G401 (cell line): ENCODE measurements around the gene OLFM1. TPM values are rescaled to one million over a fixed set of nuclear protein-coding genes. Genes with fewer than 3 reads are reported as not detected.
A peak's percentile ranks its signal among the peaks of the same experiment; 100 is the strongest.
"Not testable (repeated sequence)": the region's sequence is repeated elsewhere in the genome, so short reads cannot be mapped to it uniquely, and the experiment has no call there.

ENCODE experiments used
- DNase-seq: peaks from one replicate; pipeline ENCODE4 v3.0.0-alpha.2; 2015; ENCODE audit warnings: low spot score
- in situ Hi-C: cut with HindIII; loops from 2 replicates; pipeline ENCODE4 v1.10.0; 2016; ENCODE audit warnings: low sequenced_read_pairs, mixed read lengths
- total RNA-seq: library from RNA; depleted of rRNA; stranded (reverse); fragments of >200 nt; shearing (Covaris generic); gene quantifications from 2 replicates; pipeline ENCODE4 v1.2.3, GENCODE V29; 2014; rRNA removed

Gene OLFM1
- total RNA-seq, 1 experiment from 2014 or later = 6.5 TPM

- DNase-seq = no peak
- in situ Hi-C loops = no loop called here
Observed at GRCh38 chr9:135160862-135161261, 73.4 kb downstream of the OLFM1 start.

DNA sequence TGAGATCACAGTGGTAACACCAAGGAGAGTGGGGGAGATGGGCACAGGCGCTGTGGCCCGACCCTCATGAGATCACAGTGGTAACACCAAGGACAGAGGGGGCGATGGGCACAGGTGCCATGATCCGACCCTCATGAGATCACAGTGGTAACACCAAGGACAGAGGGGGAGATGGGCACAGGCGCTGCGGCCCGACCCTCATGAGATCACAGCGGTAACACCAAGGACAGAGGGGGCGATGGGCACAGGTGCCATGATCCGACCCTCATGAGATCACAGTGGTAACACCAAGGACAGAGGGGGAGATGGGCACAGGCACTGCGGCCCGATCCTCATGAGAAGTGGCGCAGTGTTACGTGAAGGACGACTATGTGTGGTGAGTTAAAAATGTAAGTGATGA lies 75.1 kb downstream of the OLFM1 start:
- in situ Hi-C loops, DNase-seq: not testable (repeated sequence)

DNA sequence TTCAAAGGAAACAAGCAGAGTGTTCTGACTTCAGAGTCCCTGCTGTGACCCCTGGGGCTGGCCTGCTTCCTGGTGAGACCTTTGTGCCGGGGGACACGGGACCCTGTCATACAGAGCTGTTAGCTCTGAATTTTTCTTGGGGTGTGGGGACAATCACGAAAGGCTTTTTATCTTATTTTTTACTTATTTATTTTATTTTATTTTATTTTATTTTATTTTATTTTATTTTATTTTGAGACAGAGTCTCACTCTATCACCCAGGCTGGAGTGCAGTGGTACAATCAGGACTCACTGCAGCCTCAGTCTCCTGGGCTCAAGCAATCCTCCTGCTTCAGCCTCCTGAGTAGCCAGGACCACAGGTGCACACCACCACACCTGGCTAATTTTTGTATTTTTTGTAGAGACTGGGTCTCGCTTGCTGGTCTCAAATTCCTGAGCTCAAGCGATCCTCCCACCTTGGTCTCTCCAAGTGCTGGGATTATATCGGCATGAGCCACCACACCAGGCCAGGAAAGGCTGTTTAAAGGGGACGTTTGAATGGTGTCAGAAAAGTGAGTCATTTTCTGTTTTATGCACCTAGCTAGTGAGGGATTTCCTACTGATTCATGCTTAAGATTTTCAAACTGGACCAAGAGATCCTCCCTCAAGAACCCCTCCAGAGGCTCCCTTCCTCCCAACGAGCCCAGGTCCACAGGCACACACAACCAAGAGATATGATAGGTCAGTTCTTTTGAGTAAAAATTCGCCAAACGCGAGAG lies 75.7 kb downstream of the OLFM1 start:
- DNase-seq = no peak
- in situ Hi-C loops = no loop called here

GRCh38 chr9:135164036-135164435 lies 76.6 kb downstream of the OLFM1 start:
- DNase-seq = no peak
- in situ Hi-C loops = no loop called here

GRCh38 chr9:135165003-135165711 lies 77.7 kb downstream of the OLFM1 start:
- in situ Hi-C loops = no loop called here
- DNase-seq = no peak

GRCh38 chr9:135165756-135166519 lies 78.5 kb downstream of the OLFM1 start:
- in situ Hi-C loops = no loop called here
- no peak for DNase-seq

DNA sequence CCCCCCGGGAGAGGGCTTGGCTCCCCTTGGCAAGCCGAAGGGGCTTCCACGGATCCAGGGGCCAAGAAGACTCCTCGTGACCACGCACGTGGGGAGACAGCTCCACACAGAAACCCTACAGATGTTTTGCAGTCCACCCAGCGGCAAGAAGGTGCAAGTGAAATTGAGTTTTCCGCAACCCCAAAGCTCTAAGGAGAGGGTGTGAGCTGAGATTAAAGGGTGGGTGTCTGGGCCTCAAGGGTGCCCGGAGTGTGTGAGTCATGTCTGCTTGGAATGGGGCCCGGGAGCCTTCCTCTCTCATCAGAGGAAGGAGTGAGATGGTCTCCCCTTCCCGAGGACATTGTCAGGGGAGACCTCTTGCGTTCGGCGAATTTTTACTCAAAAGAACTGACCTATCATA lies 79.1 kb downstream of the OLFM1 start:
- DNase-seq = no peak
- in situ Hi-C loops = no loop called here

DNA sequence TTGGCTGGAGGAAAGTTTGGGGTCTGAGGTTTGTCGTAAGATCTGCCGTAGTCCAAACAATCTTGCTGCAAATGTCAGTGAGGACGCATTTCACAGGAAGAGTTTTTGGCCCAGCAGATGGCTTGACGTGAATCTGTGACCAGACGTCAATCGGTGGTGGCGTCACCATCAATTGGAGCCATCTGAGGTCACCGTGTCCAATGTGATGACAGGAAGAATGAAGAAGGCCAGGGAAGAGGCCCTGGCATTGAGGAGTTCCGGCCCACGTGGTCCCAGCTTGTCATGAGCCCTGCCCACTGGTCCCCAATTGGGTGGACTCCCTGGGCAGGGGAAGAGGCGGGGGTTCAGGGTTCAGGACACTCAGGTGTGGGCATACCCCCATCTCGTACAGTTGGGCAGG lies 79.9 kb downstream of the OLFM1 start:
- no peak for DNase-seq
- in situ Hi-C loops = no loop called here

DNA sequence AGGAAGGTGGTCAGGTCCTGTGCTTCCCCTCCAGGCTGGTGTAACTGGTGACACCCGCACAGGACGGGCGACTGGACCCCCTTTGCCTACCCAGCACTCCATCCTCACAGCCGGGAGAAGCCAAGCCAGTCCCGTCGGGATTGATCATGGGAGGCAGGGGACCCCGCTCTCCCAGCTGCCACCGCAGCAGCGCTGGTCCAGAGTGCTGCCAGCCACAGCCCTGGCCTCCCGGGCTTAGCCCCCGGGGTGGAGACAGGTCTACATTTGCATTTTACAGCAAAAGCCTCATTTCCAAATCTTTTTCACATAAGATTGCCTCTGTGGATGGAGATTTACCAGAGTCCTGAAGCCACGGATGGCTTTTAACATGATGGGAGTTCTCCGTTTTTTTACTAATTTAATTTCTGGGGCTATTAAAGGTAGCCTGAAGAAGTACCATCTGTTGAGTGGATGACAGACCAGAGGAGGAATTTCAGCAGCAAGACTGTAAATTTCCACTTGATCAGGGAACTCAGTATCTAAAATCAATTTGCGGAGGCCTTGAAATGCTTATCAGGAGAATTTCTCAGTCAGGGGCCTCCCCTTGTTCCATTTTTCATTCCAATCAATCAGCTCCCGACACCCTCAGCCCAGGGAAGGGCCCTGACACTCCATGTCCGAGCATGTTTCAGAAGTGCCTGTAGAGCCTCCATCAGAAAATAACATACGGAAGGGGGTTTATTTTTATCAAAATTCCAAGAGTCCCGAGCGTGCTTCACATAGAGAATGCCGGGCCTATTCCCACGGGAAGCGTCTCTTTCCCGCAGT lies 80.6 kb downstream of the OLFM1 start:
- in situ Hi-C loops = no loop called here
- peak; percentile 43 for DNase-seq

DNA sequence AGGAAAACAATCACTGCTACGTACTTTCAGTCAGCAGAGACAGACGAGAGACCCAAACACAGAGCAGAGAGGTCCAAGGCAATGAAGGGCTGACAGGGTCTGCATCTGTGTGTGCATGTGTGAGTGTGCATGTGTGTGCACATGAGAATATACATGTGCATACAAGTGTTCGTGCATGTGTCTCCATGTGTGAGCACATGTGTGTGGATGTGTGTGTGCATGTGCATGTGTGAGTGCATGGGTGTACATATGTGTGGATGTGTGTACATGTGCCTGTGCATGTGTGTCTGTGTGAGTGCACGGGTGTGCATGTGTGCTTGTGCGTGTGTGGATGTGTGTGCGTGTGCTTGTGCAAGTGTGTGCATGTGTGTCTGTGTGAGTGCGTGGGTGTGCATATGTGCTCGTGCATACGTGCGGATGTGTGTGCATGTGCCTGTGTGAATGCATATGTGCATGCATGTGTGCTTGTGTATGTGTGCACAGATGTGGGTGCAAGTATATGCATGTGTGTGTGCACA lies 82.3 kb downstream of the OLFM1 start:
- in situ Hi-C loops = no loop called here
- no peak for DNase-seq

DNA sequence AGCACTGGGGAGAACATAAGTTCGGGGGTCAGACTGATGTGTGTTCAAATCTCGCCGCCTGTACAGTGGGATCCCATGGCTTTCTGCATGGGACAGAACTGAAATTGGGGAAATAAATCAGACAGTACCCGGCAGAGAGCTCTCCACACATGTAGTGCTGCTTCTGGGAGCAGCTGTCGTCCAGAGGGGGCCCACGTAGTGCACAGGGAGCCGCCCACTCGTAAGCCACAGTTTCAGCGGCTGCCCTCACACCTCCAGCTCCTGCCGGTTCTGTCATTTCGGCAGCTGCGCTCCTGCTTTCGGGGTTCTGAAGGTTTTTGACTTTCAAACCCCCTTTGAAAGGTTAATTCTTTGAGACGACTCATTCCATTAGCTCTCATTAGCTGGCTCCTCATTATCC lies 83.1 kb downstream of the OLFM1 start:
- DNase-seq = no peak
- in situ Hi-C loops = no loop called here

Other genes starting within 250 kb of the OLFM1 start
- gene FCN2, start 206.9 kb upstream of the OLFM1 start, total RNA-seq = not detected in 2 replicates
- not detected in 2 replicates for gene FCN1, start 169.8 kb upstream of the OLFM1 start, total RNA-seq